Activated T-helper 17 cell treated with anti-CD3 and anti-CD28 coated beads, Interleukin-2, amount 50 U/mL, for 72 hours (primary cell): ENCODE measurements around the gene TRPV3. TPM values are rescaled to one million over a fixed set of nuclear protein-coding genes. Genes with fewer than 3 reads are reported as not detected.
A peak's percentile ranks its signal among the peaks of the same experiment; 100 is the strongest.

Source experiments
- ATAC-seq: fragments of 150-1000 bp; cut with Tn5 transposase; replicated peaks from 2 replicates; pipeline ENCODE4 v1.10.0; 2021; ENCODE audit warnings: mild to moderate bottlenecking, moderate library complexity
- H3K27ac Mint-ChIP-seq: one replicate; pipeline ENCODE4 v1.8.0; 2022; ENCODE audit warnings: mixed read lengths
- H3K27me3 Mint-ChIP-seq: one replicate; pipeline ENCODE4 v1.8.0; 2022; ENCODE audit warnings: mixed read lengths
- H3K36me3 Mint-ChIP-seq: one replicate; pipeline ENCODE4 v1.8.0; 2022; ENCODE audit warnings: low read depth, mild to moderate bottlenecking, mixed read lengths
- H3K4me1 Mint-ChIP-seq: one replicate; pipeline ENCODE4 v1.8.0; 2022; ENCODE audit warnings: mixed read lengths
- H3K4me3 Mint-ChIP-seq: one replicate; pipeline ENCODE4 v1.8.0; 2022; ENCODE audit warnings: mild to moderate bottlenecking, mixed read lengths
- H3K9me3 Mint-ChIP-seq: one replicate; pipeline ENCODE4 v1.8.0; 2022; ENCODE audit warnings: mixed read lengths
- total RNA-seq, 2 donors: library from RNA; stranded (reverse); gene quantifications; one replicate each; pipeline ENCODE4 v1.2.3, GENCODE V29; 2022

Gene TRPV3
- 1 to 10 TPM in 1 of 2 donors, under 1 TPM in 1; 0.86 to 3.5 TPM for total RNA-seq

DNA sequence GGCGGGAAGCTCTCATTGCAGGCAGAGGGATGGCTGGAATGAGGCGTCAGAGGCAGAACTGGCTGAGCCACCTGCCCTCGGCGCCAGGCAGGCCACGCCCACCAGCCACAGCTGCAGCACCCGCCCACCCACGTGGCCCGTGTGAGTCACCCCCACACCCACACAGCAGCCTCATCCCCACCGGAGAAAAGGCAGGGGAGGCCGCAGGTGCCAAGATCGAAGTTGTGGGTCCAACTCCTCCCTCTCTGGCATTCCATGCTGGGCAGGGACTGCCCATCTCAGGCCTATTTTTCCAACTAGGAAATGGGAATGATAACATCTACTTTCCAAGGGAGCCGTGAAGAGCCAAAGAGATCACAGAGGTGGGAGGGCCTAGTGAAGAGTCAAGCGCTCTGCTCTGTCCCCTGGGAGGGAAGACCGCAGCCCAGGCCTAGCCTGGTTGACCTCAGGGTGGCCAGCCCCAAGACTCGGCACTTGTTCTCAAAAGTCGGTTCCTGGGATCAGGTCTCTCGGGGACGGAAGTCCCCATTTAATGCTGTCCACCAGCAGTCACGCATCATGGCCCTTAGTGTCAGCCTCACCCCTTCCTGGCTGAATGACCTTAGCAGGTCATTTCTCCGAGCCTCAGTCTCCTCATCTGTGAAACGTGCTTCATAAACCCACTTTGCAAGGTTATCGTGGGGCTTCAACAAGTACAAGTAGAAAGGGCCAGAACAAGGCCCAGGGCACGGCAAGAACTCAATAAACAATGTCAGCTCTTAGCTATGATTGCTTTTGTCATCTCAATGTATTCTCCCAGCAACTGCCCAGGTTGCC, at the start of gene TRPV3:
TSS of gene TRPV3 (minus strand) at position 45 of the 816 bp plus-strand sequence. CDS start 2,962 bp downstream, outside the sequence.
- Mint-ChIP-seq H3K27me3 (peaks cover 13% of the 10 kb centered on the region), H3K27ac (peak within 1 kb of the TSS; percentile 90), H3K9me3 (no peaks in the 10 kb centered on the region), H3K36me3 (no peaks in the 10 kb centered on the region), H3K4me3 (peak within 1 kb of the TSS; percentile 78), H3K4me1 (peaks cover 13% of the 10 kb centered on the region)
- ATAC-seq, result peak; percentile 65

DNA sequence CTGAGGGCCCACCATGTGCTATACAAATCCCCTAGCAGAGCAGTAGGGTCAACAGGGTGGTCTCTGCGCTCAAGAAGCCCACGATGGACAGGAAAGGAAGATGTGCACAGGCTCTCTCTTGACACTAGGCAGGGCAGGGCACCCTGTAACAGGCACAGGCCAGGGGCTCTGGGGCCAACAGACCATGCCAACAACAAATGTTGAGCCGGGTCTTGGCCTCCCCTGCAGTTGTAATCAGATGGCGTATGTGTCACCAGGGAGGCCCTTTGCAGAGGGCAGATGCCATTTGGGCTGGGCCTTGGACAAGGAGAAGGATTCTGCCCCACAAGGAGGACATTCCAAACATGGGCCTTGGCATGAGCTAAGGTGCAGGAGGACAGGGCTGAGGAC, 46.3 kb upstream of the TRPV3 start:
- H3K4me3 Mint-ChIP-seq, result no peak overlapping the region
- no peak overlapping the region for H3K27ac Mint-ChIP-seq
- no peaks in the 10 kb centered on the region for H3K4me1 Mint-ChIP-seq
- H3K27me3 Mint-ChIP-seq, result no peaks in the 10 kb centered on the region
- H3K36me3 Mint-ChIP-seq, result peaks cover 10% of the 10 kb centered on the region
- no peak for ATAC-seq
- no peaks in the 10 kb centered on the region for H3K9me3 Mint-ChIP-seq

GRCh38 chr17:3603119-3603869, 45.7 kb upstream of the TRPV3 start:
- Mint-ChIP-seq H3K27ac (no peak overlapping the region), H3K27me3 (no peaks in the 10 kb centered on the region)
- no peak for ATAC-seq

DNA sequence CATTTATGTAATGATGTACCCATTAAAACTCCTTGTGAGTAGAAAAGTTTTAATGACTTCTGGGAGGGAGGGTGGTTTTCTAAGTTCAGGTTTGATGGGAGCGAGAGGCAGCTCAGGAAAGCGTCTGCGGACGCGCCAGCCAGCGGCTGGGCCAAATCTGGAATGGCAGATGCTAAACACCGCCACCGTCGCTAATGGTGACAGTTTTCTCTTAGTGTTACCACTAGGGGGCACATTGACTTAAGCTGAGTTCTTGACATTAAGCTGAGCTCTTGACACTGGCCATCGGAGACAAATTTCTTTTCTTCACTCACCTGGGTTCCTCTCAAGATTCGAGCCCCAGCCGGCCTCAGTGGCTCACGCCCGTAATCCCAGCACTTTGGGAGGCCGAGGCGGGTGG, 44.9 kb upstream of the TRPV3 start:
- Mint-ChIP-seq H3K27ac (no peak overlapping the region), H3K36me3 (no peaks in the 10 kb centered on the region), H3K4me1 (no peaks in the 10 kb centered on the region), H3K27me3 (no peaks in the 10 kb centered on the region), H3K9me3 (no peaks in the 10 kb centered on the region), H3K4me3 (no peak overlapping the region)
- ATAC-seq, result no peak

More at GRCh38 chr17:3603119-3603869, 45.7 kb upstream of the TRPV3 start:
- Mint-ChIP-seq H3K36me3 (peaks cover 6% of the 10 kb centered on the region), H3K4me1 (no peaks in the 10 kb centered on the region), H3K4me3 (no peak overlapping the region), H3K9me3 (no peaks in the 10 kb centered on the region)

- Mint-ChIP-seq H3K27ac (no peak overlapping the region), H3K36me3 (no peaks in the 10 kb centered on the region), H3K4me3 (no peak overlapping the region), H3K4me1 (no peaks in the 10 kb centered on the region), H3K9me3 (no peaks in the 10 kb centered on the region), H3K27me3 (no peaks in the 10 kb centered on the region)
- no peak for ATAC-seq
These were observed 43.1 kb upstream of the TRPV3 start for GRCh38 chr17:3600529-3601205.

DNA sequence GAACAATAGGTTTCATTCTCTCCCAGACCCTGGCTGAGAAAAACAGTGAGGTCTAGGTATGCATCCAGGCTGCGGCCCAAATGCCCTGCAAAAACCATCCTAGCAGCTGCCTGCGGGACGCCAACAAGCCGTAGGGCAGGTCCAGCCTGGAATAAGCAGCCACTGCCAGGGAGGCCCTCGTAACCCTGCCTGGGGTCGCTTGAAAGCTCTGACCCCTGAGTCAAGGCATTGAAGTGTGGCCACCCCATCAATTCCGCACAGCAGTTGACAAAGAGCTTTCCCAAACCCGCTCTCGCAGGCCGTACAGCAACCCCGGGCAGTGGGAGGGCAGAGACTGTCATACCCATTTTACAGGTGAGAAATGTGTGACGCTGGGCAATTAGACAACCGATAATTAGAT, 40.5 kb upstream of the TRPV3 start:
- Mint-ChIP-seq H3K36me3 (no peaks in the 10 kb centered on the region), H3K4me1 (no peaks in the 10 kb centered on the region), H3K27ac (no peak overlapping the region), H3K9me3 (no peaks in the 10 kb centered on the region), H3K27me3 (no peaks in the 10 kb centered on the region), H3K4me3 (no peak overlapping the region)
- no peak for ATAC-seq

DNA sequence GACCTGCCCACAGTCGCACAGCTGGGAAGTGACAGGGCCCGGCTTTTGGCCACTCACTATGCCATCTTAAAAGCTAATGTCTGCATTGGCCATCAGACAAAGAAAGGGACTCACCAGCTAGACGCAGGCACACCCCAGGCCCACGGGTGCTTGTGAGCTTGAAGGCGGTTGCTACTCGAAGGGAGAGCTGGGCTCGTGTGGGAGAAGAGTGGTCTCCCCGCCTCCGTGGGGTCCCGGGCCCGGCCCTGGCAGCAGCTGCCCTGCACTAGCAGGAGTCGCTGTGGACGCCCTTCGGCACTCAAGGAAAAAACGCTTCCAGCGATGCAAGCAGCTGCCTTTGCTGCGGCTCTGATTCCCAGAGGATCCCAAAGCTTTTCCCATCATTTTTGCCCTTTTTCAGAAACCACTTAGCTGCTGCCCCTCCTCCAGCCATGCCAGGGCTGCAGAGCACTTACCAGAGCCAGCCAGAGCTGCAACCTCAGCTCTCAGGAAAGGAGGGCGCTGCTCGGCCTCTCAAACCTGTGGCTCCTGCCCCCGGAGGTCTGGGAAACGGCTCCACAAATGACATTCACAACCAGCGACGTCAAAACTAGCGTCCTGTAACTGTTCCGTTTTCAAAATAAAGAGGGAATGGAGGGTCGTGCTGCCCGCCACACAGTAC, 39.3 kb upstream of the TRPV3 start:
- ATAC-seq, result no peak
- no peaks in the 10 kb centered on the region for H3K27me3 Mint-ChIP-seq

GRCh38 chr17:3594976-3595375, 37.4 kb upstream of the TRPV3 start:
- H3K27ac Mint-ChIP-seq, result no peak overlapping the region
- H3K36me3 Mint-ChIP-seq, result peaks cover 9% of the 10 kb centered on the region
- H3K4me1 Mint-ChIP-seq, result no peaks in the 10 kb centered on the region
- no peak overlapping the region for H3K4me3 Mint-ChIP-seq
- no peak for ATAC-seq
- no peaks in the 10 kb centered on the region for H3K9me3 Mint-ChIP-seq
- no peaks in the 10 kb centered on the region for H3K27me3 Mint-ChIP-seq

More for the DNA sequence above, 39.3 kb upstream of the TRPV3 start:
- no peaks in the 10 kb centered on the region for H3K4me1 Mint-ChIP-seq
- no peaks in the 10 kb centered on the region for H3K9me3 Mint-ChIP-seq
- H3K36me3 Mint-ChIP-seq, result no peaks in the 10 kb centered on the region
- no peak overlapping the region for H3K27ac Mint-ChIP-seq
- H3K4me3 Mint-ChIP-seq, result no peak overlapping the region

- Mint-ChIP-seq H3K36me3 (peaks cover 9% of the 10 kb centered on the region), H3K9me3 (no peaks in the 10 kb centered on the region), H3K27ac (no peak overlapping the region), H3K27me3 (no peaks in the 10 kb centered on the region), H3K4me1 (no peaks in the 10 kb centered on the region), H3K4me3 (no peak overlapping the region)
- no peak for ATAC-seq
These were observed 36.6 kb upstream of the TRPV3 start for GRCh38 chr17:3594051-3594800.

DNA sequence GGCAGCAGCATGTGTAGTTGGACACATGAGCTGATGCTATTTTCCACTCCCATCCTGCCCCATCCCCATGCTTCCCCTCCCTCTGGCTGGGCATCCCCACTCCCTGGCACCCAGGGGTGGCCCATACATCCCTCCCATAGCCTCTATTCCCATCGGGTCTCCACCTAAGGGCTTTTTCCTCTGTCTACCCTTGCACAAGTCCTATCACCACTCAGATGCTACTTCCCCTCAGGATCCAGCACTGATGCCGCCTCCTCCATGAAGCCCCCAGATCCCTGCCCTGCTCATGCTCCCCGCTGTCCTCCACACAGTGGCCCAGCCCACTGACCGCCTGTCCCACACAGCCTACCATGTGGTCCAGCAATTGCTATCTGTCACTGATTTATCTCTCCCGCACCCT, 35.8 kb upstream of the TRPV3 start:
- Mint-ChIP-seq H3K36me3 (peaks cover 9% of the 10 kb centered on the region), H3K4me1 (no peaks in the 10 kb centered on the region), H3K4me3 (no peak overlapping the region), H3K27ac (no peak overlapping the region), H3K9me3 (no peaks in the 10 kb centered on the region), H3K27me3 (no peaks in the 10 kb centered on the region)
- no peak for ATAC-seq

- peaks cover 9% of the 10 kb centered on the region for H3K36me3 Mint-ChIP-seq
- no peaks in the 10 kb centered on the region for H3K27me3 Mint-ChIP-seq
- no peak overlapping the region for H3K4me3 Mint-ChIP-seq
- no peak overlapping the region for H3K27ac Mint-ChIP-seq
- ATAC-seq, result no peak
- H3K4me1 Mint-ChIP-seq, result no peaks in the 10 kb centered on the region
- H3K9me3 Mint-ChIP-seq, result no peaks in the 10 kb centered on the region
These were observed 34.7 kb upstream of the TRPV3 start for GRCh38 chr17:3592216-3592860.

DNA sequence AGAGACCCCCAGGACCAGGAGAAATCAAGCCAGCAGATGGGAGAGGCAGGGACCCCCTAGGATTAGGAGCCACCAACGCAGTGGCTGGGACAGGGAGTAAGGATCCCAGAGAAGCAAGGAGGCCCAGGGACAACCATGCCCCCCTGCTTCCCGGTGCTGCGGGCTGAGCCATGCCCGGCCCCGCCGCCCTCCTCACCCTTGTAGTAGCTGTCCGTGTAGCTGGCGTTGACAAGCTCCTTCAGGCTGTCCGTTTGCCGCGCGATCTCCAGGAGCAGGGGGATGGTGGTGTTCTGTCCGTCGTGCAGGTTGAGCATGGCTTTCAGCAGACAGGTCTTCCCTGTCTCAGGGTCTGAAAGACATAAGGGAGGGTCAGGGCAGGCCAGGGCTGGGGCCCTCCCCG, 33.2 kb upstream of the TRPV3 start:
- Mint-ChIP-seq H3K4me3 (no peak overlapping the region), H3K9me3 (no peaks in the 10 kb centered on the region), H3K36me3 (peaks cover 13% of the 10 kb centered on the region), H3K27ac (no peak overlapping the region), H3K27me3 (no peaks in the 10 kb centered on the region), H3K4me1 (no peaks in the 10 kb centered on the region)
- no peak for ATAC-seq

DNA sequence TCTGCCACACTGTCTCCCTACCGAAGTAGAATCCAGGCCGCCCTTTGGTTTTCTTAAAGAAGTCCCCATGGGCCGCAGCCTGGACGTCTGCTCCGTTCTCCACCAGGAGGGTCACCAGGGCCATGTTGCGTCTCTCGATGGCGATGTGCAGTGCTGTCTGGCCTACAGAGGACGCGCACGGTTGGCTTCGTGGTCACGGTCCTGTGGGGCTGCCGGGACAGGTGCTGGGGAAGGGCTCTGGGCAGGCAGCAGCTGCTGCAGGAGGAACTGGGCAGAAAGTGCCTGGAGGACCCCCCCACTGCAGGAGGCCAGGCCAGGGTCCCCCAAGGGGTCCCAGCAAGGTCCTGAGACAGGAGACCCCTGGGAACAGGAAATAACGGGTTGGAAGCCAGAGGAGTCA, 32.6 kb upstream of the TRPV3 start:
- Mint-ChIP-seq H3K27me3 (no peaks in the 10 kb centered on the region), H3K4me3 (no peak overlapping the region), H3K27ac (no peak overlapping the region), H3K9me3 (no peaks in the 10 kb centered on the region), H3K4me1 (no peaks in the 10 kb centered on the region), H3K36me3 (peaks cover 13% of the 10 kb centered on the region)
- ATAC-seq, result no peak
